PC-3 (cell line): Measurements from ENCODE around the gene INSYN2A. TPM values are rescaled to one million over a fixed set of nuclear protein-coding genes. Genes with fewer than 3 reads are reported as not detected.

Experiments used
- ATAC-seq: fragments of 200-7000 bp; cut with Tn5 transposase; 2 replicates; pipeline ENCODE4 v1.9.1; 2020; ENCODE audit warnings: mild to moderate bottlenecking, moderate library complexity
- BruUV-seq: library from RNA; stranded (reverse); fragments of 400-500 nt; replicated peaks from 2 replicates; lab custom pipeline; 2021; lab: Mats Ljungman, UMichigan
- CTCF ChIA-PET: fragments of 300-600 bp; sonication (Branson Sonifier 250); formaldehyde crosslinking; loops from one replicate; lab custom pipeline; 2022; ENCODE audit warnings: antibody characterized with exemption; lab: Charles Lee
- POLR2A ChIA-PET: fragments of 300-600 bp; sonication (Branson Sonifier 250); formaldehyde crosslinking; loops from one replicate; lab custom pipeline; 2022; ENCODE audit warnings: antibody characterized with exemption; ENCODE audit not compliant: unreplicated experiment; lab: Charles Lee
- DNase-seq: peaks from one replicate; pipeline ENCODE4 v3.0.0-alpha.2; 2015
- H2AFZ ChIP-seq: fragments of 300-600 bp; sonication (generic); 2 replicates; pipeline ENCODE4 v1.6.0; 2016; ENCODE audit warnings: antibody characterized with exemption, low read length
- H3F3A ChIP-seq: fragments of 300-600 bp; sonication (generic); one replicate; pipeline ENCODE4 v1.6.0; 2017; ENCODE audit warnings: antibody characterized with exemption, low read length, control low read depth, mild to moderate bottlenecking; ENCODE audit not compliant: unreplicated experiment
- H3K27ac ChIP-seq: fragments of 300-600 bp; sonication (generic); 2 replicates; pipeline ENCODE4 v1.5.1; 2016; ENCODE audit warnings: mild to moderate bottlenecking, low read length
- H3K27me3 ChIP-seq: fragments of 300-600 bp; sonication (generic); 2 replicates; pipeline ENCODE4 v1.6.1; 2016; ENCODE audit warnings: low read length, mixed read lengths
- H3K36me3 ChIP-seq: fragments of 300-600 bp; sonication (generic); 2 replicates; pipeline ENCODE4 v1.6.1; 2016; ENCODE audit warnings: low read depth, mixed run types, low read length, mixed read lengths
- H3K4me1 ChIP-seq: fragments of 300-600 bp; sonication (generic); 2 replicates; pipeline ENCODE4 v1.5.1; 2016; ENCODE audit warnings: low read length; ENCODE audit not compliant: insufficient read depth
- H3K4me2 ChIP-seq: fragments of 300-600 bp; sonication (generic); 2 replicates; pipeline ENCODE4 v1.6.0; 2016; ENCODE audit warnings: low read length
- H3K4me3 ChIP-seq: fragments of 300-600 bp; sonication (generic); 2 replicates; pipeline ENCODE4 v1.5.1; 2016; ENCODE audit warnings: mild to moderate bottlenecking, low read length, mixed read lengths
- H3K79me2 ChIP-seq: fragments of 300-600 bp; sonication (generic); 2 replicates; pipeline ENCODE4 v1.6.1; 2017; ENCODE audit warnings: low read length, mixed read lengths
- H3K9ac ChIP-seq: fragments of 300-600 bp; sonication (generic); 2 replicates; pipeline ENCODE4 v1.6.0; 2016; ENCODE audit warnings: mild to moderate bottlenecking, low read length
- H3K9me2 ChIP-seq: fragments of 300-600 bp; sonication (generic); replicated peaks from 2 replicates; pipeline ENCODE4 v1.6.1; 2016; ENCODE audit warnings: mixed run types, low read length, mixed read lengths
- H3K9me3 ChIP-seq: fragments of 300-600 bp; sonication (generic); 2 replicates; pipeline ENCODE4 v1.6.1; 2016; ENCODE audit warnings: low read length, mixed read lengths
- H4K20me1 ChIP-seq: fragments of 300-600 bp; sonication (generic); 2 replicates; pipeline ENCODE4 v1.6.1; 2016; ENCODE audit warnings: low read length, mixed read lengths
- EZH2 ChIP-seq: fragments of 300-600 bp; sonication (generic); IDR thresholded peaks from one replicate; pipeline ENCODE4 v1.6.1; 2017; ENCODE audit warnings: antibody characterized with exemption, mild to moderate bottlenecking, low read length; ENCODE audit not compliant: unreplicated experiment
- EZH2phosphoT487 ChIP-seq: fragments of 300-600 bp; sonication (generic); IDR thresholded peaks from 2 replicates; pipeline ENCODE4 v1.6.1; 2018; ENCODE audit warnings: mild to moderate bottlenecking, antibody characterized with exemption, low read length, borderline replicate concordance
- intact Hi-C: fragments of 100-400 bp; cut with micrococcal nuclease; formaldehyde crosslinking; loops from 2 replicates; pipeline ENCODE4 v1.9.0; 2023
- total RNA-seq: library from RNA; depleted of rRNA; stranded (reverse); fragments of >200 nt; gene quantifications from 2 replicates; pipeline ENCODE4 v1.2.3, GENCODE V29; 2014
- TF ChIP-seq, protein P1 (sequence below): fragments of 300-600 bp; sonication (generic); conservative IDR thresholded peaks from 2 replicates; pipeline ENCODE4 v1.5.1; 2017; ENCODE audit warnings: antibody characterized with exemption, low read depth, mild to moderate bottlenecking, low read length

INSYN2A gene
- total RNA-seq, 1 experiment from 2014 or later, result not detected

DNA sequence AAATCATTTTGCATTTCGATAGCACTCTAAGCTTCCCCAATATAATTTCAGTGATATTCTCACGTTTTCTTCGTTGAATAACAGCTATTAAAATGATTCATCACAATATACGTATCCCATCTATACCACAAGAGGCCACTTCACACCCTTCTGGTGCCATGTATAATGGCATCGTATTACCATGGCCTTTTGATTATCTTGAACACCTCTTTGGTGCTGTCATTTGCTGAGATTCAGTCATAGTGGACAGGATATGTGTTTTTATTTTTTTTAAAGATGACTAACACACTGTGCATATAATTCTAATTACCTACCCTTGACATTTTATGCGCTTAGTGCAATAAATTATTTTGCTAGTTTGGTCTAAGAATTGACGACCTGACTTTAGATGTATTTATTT is 6.7 kb upstream of the INSYN2A start:
- no peaks in the 10 kb centered on the region for H3K79me2 ChIP-seq
- H3K9ac ChIP-seq, result no peak overlapping the region
- H3K9me2 ChIP-seq, result no peaks in the 10 kb centered on the region
- DNase-seq (no peak), ATAC-seq (no peak)
- BruUV-seq, result no TSS peak
- no peak overlapping the region for H3K4me3 ChIP-seq
- H3K9me3 ChIP-seq, result no peaks in the 10 kb centered on the region
- H3F3A ChIP-seq, result no peaks in the 10 kb centered on the region
- no peak overlapping the region for H3K27ac ChIP-seq
- H2AFZ ChIP-seq, result no peak overlapping the region
- TF ChIP-seq EZH2, result no peak
- no peak for TF ChIP-seq EZH2phosphoT487
- TF ChIP-seq, protein P1, sequence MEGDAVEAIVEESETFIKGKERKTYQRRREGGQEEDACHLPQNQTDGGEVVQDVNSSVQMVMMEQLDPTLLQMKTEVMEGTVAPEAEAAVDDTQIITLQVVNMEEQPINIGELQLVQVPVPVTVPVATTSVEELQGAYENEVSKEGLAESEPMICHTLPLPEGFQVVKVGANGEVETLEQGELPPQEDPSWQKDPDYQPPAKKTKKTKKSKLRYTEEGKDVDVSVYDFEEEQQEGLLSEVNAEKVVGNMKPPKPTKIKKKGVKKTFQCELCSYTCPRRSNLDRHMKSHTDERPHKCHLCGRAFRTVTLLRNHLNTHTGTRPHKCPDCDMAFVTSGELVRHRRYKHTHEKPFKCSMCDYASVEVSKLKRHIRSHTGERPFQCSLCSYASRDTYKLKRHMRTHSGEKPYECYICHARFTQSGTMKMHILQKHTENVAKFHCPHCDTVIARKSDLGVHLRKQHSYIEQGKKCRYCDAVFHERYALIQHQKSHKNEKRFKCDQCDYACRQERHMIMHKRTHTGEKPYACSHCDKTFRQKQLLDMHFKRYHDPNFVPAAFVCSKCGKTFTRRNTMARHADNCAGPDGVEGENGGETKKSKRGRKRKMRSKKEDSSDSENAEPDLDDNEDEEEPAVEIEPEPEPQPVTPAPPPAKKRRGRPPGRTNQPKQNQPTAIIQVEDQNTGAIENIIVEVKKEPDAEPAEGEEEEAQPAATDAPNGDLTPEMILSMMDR, result no peak
- POLR2A ChIA-PET, result no interaction called here
- H4K20me1 ChIP-seq, result no peaks in the 10 kb centered on the region
- H3K4me2 ChIP-seq, result no peak overlapping the region
- CTCF ChIA-PET, result no interaction called here
- no peaks in the 10 kb centered on the region for H3K4me1 ChIP-seq
- intact Hi-C loops, result no loop called here
- H3K36me3 ChIP-seq, result no peaks in the 10 kb centered on the region
- no peaks in the 10 kb centered on the region for H3K27me3 ChIP-seq

- intact Hi-C loops, result no loop called here
- Histone ChIP-seq H3K79me2 (no peaks in the 10 kb centered on the region), H3K4me1 (no peaks in the 10 kb centered on the region), H3K9me2 (no peaks in the 10 kb centered on the region), H3K9ac (no peak overlapping the region), H3F3A (no peaks in the 10 kb centered on the region), H3K27me3 (no peaks in the 10 kb centered on the region), H3K4me2 (no peak overlapping the region), H4K20me1 (no peaks in the 10 kb centered on the region), H2AFZ (no peak overlapping the region), H3K27ac (no peak overlapping the region), H3K4me3 (no peak overlapping the region), H3K9me3 (no peaks in the 10 kb centered on the region), H3K36me3 (no peaks in the 10 kb centered on the region)
- ChIA-PET POLR2A (no interaction called here), CTCF (no interaction called here)
- DNase-seq (no peak), ATAC-seq (no peak)
- BruUV-seq, result no TSS peak
- TF ChIP-seq EZH2phosphoT487, result no peak
- TF ChIP-seq, protein P1, result no peak
- no peak for TF ChIP-seq EZH2
Observed at GRCh38 chr10:127200646-127201045, 4.3 kb upstream of the INSYN2A start.

DNA sequence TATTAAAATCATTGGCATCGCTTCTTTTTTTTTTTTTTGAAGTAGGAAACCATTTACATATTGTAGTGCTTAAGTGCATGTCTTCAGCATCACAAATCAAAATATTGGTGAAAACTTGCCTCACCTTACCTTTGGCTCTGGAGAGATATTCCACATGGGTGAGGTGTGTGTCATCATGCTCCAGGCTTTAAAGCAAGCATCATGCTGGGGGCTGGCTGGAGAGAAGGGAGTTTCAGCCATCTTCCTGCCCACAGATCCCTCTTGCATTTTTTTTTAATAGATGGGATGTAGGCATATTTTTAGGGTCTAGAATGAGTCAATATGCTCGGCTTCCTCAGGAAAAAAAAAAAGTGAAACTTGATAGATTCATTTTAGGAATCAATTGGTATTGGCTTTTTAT is 2.3 kb upstream of the INSYN2A start:
- no peaks in the 10 kb centered on the region for H3K27me3 ChIP-seq
- H3K27ac ChIP-seq, result no peak overlapping the region
- no TSS peak for BruUV-seq
- no peaks in the 10 kb centered on the region for H3K9me3 ChIP-seq
- no peaks in the 10 kb centered on the region for H4K20me1 ChIP-seq
- H3K79me2 ChIP-seq, result no peaks in the 10 kb centered on the region
- no peak overlapping the region for H2AFZ ChIP-seq
- H3K4me2 ChIP-seq, result no peak overlapping the region
- POLR2A ChIA-PET, result no interaction called here
- no peaks in the 10 kb centered on the region for H3K4me1 ChIP-seq
- no peak overlapping the region for H3K9ac ChIP-seq
- ATAC-seq, result no peak
- H3K9me2 ChIP-seq, result no peaks in the 10 kb centered on the region
- no peak for DNase-seq
- no peak overlapping the region for H3K4me3 ChIP-seq
- no peaks in the 10 kb centered on the region for H3F3A ChIP-seq
- intact Hi-C loops, result no loop called here
- H3K36me3 ChIP-seq, result no peaks in the 10 kb centered on the region
- CTCF ChIA-PET, result no interaction called here
- TF ChIP-seq EZH2phosphoT487 (no peak), EZH2 (no peak)
- TF ChIP-seq, protein P1, result no peak
